ENCODE measurements around the gene NUP210.

Gene NUP210

GRCh38 chr3:13348661-13349396 is 71.3 kb downstream of the NUP210 start:
- peak; percentile 35 for DNase-seq (ENCODE audit: low read depth)

- DNase-seq (ENCODE audit: low read depth) = no peak
These were observed 72.0 kb downstream of the NUP210 start for GRCh38 chr3:13348100-13348499.

GRCh38 chr3:13347390-13347950 is 72.7 kb downstream of the NUP210 start:
- DNase-seq (ENCODE audit: low read depth) = peak; percentile 41

- peak; percentile 36 for DNase-seq (ENCODE audit: low read depth)
These were observed 73.4 kb downstream of the NUP210 start for GRCh38 chr3:13346481-13347389.

DNA sequence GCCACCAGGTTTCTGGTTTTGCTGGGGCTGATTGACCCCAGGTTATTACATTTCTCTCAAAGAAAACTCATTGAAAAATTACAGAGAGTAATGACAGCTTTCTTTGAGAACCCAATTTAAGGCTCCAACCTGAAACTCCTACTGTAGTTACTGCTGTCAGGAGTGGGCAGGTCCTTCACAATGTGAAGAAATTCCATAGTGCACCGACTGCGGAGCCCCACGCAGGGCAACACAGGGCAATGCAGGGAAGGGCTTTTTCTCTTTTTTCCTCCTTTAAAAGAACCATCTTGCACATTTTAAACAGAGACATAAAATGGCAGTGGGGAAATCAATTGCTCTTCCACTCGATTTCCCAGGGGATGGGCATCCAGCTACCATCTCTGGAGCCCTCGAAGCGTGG is 74.3 kb downstream of the NUP210 start:
- DNase-seq (ENCODE audit: low read depth) = no peak

DNA sequence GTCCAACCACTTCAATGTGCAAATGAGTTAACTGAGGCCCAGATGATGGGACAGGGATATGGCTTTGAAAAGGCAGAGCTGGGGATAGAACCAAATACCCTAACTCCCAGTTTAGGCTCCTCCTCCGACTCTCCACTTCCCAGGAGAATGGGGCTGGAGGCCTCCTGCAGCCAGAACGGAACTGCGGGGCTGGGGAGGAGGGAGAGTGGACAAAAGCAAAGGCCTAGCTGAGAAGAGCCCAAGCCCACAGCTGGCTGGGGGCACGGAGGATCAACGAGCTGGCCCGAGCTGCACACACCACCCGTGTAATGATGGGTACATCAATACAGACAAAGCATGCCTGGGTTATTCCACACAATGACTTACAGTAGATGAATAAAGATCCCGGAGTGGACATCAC is 74.8 kb downstream of the NUP210 start:
- DNase-seq (ENCODE audit: low read depth) = no peak

GRCh38 chr3:13344663-13345062 is 75.5 kb downstream of the NUP210 start:
- no peak for DNase-seq (ENCODE audit: low read depth)

- no peak for DNase-seq (ENCODE audit: low read depth)
These were observed 76.5 kb downstream of the NUP210 start for GRCh38 chr3:13343601-13344000.

GRCh38 chr3:13341229-13341905 is 78.8 kb downstream of the NUP210 start:
- no peak for DNase-seq (ENCODE audit: low read depth)

- no peak for DNase-seq (ENCODE audit: low read depth)
These were observed 80.3 kb downstream of the NUP210 start for GRCh38 chr3:13339833-13340232.

- no peak for DNase-seq (ENCODE audit: low read depth)
These were observed 81.1 kb downstream of the NUP210 start for GRCh38 chr3:13338996-13339395.

DNA sequence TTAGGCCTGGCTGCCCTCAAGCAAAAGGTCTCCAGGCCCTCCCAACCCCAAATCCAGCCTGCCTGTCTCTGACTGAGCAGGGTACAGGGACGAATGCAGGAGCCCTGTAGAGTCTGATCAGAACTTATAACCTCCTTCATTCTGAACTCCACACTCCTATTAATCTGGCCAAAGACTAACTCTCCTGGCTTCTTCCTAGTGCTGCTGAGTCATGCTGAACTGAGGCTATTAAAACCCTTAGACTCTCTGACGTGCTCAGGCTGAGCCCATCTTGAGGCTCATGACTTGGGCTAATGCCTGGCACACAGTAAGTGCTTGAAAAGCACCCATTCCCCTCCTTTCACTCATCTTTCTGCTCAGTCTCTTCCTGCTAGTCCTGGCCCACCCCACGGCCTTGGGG is 81.9 kb downstream of the NUP210 start:
- peak; percentile 25 for DNase-seq (ENCODE audit: low read depth)

DNA sequence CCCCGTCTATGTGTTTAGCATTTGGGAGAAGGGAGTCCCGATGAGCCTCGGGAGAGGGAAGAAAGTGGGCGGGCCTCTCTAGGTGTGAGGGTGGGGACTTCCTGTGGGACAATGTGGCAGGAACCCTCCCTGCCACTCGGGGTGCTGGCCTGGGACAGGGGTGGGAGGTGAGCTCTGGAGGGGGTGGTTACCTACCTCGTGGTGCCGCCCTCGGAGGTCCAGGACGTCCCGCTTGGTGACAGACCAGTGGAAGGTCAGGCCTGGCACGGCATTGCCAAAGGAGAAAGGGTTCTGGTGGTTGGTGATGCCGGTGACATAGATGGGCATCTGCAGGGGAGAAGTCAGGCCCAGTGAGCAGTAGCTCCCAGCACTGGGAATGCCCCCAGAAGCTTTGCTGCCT is 83.5 kb downstream of the NUP210 start:
- DNase-seq (ENCODE audit: low read depth) = no peak

DNA sequence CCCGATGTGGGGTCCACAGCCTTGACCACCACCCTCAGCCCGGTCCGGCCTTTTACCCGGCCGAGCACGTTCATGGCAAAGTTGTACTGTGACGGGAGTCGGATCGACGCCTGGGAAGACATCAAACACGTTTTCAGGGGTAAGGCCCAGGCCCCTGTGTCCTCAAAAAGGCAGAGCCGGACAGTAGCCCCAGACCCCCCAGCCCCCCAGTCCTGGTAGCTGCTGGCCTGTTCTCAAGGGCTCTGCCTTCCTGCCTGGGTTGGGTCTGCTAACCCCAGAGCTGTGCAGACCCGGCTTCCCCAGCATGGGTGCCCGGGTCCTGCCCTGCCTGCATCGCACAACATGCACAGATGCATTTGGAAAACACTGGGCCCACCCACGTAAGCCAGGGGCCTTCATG is 84.6 kb downstream of the NUP210 start:
- DNase-seq (ENCODE audit: low read depth) = no peak

DNA sequence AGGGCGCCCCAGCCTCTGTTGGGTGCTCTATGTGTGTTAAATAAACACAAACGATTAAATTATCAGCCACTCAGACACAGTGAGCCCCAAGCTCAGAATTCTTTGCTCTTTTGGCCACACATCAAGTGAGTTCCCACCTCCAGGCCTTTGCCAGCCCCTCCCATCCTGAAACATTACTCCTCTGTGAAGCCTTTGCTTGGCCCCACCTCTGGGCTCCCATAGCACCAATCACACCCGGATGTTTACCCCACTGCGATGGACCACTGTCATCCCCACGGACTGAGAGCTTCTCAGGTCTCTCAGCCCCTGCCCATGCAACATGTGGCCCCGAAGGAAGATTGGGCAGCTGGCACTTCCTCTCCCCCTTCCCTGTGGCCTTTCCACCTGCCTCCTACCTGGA is 85.1 kb downstream of the NUP210 start:
- no peak for DNase-seq (ENCODE audit: low read depth)

- no peak for DNase-seq (ENCODE audit: low read depth)
These were observed 86.8 kb downstream of the NUP210 start for GRCh38 chr3:13333236-13333897.

DNA sequence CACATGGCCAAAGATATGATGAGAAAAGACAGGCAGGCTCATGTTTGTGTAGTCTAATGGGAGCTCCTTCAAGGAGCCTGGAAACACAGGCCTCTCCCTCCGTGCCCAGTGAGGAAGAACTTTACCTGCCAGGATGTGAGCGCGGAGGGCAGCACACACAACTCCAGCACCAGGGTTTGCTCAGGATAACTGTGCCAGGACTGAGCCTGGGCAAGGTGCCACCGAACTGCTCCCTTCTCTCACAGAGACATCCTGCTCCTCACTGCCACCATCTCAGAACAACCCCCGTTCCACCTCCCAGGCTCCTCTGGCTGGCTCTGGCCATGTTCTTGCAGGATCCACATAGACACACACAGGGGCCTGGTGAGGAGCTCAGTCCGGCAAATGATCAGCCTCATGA is 87.4 kb downstream of the NUP210 start:
- DNase-seq (ENCODE audit: low read depth) = no peak

DNA sequence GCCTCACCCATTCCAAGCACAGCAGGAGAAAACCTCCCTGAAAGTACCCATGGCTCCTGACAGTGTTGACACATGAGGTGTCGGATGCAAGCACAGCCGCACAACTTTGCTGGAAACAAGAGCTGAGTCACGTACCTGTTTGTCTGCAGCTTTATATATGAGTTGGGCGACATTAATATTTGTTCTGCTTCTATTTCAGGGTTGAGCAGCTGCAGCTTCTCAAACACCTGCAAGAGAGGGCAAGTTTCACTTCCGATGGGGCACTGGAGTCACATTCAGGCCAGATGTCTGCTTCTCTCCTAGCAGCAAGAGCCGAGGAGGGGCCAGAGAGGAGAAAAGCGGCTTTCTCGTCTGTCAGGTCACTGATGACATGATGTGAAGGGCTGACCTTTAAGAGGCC is 88.0 kb downstream of the NUP210 start:
- no peak for DNase-seq (ENCODE audit: low read depth)

DNA sequence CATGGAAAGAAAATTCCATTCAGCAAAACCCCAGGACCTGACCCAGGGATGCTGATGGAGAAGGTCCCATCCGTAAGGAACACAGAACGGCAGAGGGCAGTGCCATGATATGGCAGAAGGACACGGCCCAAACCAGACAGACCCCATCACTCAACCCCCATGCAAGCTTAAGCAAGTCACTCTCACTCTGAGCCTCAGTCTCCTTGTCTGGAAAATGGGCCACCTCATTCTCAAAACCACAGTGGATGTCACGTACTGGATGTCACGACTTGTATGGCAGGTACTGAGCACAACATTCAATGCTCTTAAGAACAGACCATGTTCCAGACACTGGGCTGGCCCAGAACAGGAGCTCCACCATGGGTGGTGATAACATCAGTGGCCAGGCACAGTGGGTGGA is 90.4 kb downstream of the NUP210 start:
- no peak for DNase-seq (ENCODE audit: low read depth)

GRCh38 chr3:13325892-13326443 is 94.2 kb downstream of the NUP210 start:
- DNase-seq (ENCODE audit: low read depth) = no peak

DNA sequence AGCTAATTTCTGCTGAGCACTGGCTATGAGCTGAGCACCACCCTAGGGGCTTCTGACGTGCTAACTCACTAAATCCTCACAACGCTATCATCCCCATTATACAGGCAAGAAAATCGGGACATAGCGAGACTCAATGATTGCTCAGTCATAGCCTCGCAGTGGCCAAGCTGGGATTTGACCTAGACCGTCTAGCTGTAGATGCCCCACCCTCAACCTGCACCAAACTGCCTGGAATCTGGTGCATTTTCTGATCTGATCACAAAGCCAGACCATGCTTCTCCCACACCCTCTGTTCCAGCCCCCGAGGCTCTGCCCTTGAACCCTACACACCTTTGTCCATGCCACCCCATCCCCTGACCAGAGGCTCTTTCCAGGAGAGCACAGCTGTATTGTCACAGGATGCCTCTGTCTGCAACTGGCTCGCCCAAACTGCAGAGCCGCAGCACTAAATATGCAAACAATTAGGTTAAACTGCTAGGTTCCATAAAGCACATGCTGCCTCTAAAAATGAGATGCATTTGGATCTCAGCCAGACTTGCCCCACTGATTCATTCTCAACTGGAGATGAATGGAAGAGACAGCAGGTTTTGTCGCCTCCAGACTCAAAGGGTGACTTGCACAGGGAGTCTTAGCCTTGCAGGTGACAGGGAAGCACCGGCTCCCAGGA is 95.2 kb downstream of the NUP210 start:
- DNase-seq (ENCODE audit: low read depth) = peak; percentile 23
